Measurements from ENCODE around the gene CCDC24.

- no peak for TF ChIP-seq POLR2A (IDR thresholded peaks at IDR 0.05)
- TF ChIP-seq, protein P1, sequence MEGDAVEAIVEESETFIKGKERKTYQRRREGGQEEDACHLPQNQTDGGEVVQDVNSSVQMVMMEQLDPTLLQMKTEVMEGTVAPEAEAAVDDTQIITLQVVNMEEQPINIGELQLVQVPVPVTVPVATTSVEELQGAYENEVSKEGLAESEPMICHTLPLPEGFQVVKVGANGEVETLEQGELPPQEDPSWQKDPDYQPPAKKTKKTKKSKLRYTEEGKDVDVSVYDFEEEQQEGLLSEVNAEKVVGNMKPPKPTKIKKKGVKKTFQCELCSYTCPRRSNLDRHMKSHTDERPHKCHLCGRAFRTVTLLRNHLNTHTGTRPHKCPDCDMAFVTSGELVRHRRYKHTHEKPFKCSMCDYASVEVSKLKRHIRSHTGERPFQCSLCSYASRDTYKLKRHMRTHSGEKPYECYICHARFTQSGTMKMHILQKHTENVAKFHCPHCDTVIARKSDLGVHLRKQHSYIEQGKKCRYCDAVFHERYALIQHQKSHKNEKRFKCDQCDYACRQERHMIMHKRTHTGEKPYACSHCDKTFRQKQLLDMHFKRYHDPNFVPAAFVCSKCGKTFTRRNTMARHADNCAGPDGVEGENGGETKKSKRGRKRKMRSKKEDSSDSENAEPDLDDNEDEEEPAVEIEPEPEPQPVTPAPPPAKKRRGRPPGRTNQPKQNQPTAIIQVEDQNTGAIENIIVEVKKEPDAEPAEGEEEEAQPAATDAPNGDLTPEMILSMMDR (IDR thresholded peaks at IDR 0.05): no peak
These were observed 44.5 kb downstream of the CCDC24 start for GRCh38 chr1:44035726-44036408.
